Loucy (cell line): ENCODE results near the gene POU2F2.

Experiments used
- CTCF ChIP-seq: fragments of 200-600 bp; sonication (generic); conservative IDR thresholded peaks from 2 replicates; pipeline ENCODE4 v1.5.1; 2014; ENCODE audit warnings: mild to moderate bottlenecking, antibody characterized with exemption, low read length
- EZH2phosphoT487 ChIP-seq: fragments of 200-600 bp; IDR thresholded peaks from 2 replicates; pipeline ENCODE4 v1.6.1; 2018; ENCODE audit warnings: antibody characterized with exemption, mild to moderate bottlenecking, moderate library complexity, borderline replicate concordance

- TF ChIP-seq CTCF = peak; percentile 83
- TF ChIP-seq EZH2phosphoT487 = no peak
Measured at GRCh38 chr19:42092350-42092749, 39.9 kb downstream of the POU2F2 start.
